HG02970 (cell line): ENCODE data around the gene ZNF208.
"Not testable (repeated sequence)": the region's sequence is repeated elsewhere in the genome, so short reads cannot be mapped to it uniquely, and the experiment has no call there.

Experiments
- ATAC-seq: cut with Tn5 transposase; IDR thresholded peaks from one replicate; pipeline ENCODE4 v1.9.1; 2021; ENCODE audit warnings: mild to moderate bottlenecking, moderate library complexity, moderate number of reproducible peaks; ENCODE audit not compliant: unreplicated experiment, low FRiP score

Gene ZNF208

GRCh38 chr19:21885516-21885915 is 125.2 kb downstream of the ZNF208 start:
- ATAC-seq, result not testable (repeated sequence)

GRCh38 chr19:21884786-21885185 is 126.0 kb downstream of the ZNF208 start:
- ATAC-seq, result not testable (repeated sequence)

GRCh38 chr19:21883516-21883915 is 127.2 kb downstream of the ZNF208 start:
- no peak for ATAC-seq
